Hippocampal formation (tissue), 2 donors: ENCODE results near the gene KRTAP10-5.

Source experiments
- DNase-seq, 2 donors: peaks; one replicate each; lab custom pipeline; 2025; lab: John Stamatoyannopoulos, UW

Gene KRTAP10-5

DNA sequence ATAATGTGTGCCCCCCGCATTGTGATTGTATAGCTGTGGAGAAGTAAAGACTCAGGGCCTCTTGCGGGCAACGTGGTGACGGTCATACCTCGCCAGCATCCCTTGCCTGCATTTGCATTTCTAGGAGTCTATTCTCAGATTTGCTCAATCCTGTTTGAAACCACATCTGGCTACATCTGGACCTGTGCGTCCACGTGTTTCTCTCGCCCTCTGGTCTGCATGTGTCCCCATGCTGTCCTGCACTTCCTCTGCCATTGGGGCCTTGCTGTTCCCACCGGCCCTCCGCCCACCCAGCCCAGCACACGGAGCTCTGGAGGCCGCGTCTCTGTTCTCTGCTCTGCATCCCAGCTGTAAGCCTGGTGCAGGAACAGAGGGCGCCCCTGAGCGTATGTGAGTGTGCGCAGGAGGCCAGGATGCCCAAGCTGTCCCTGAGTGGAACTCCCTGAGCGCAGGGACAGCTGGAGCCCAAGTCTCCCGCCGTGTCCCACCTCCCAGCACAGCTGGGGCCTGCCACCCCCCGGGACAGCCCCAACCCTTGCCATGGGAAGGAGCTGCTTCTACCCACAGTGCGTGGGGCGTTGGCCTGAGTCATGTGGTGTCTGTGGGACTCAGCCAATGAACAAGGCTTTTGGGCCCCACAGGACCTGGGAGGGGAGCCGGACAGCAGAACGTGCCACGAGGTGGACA lies 30.7 kb downstream of the KRTAP10-5 start:
- no peak for DNase-seq

GRCh38 chr21:44548922-44549321 lies 31.5 kb downstream of the KRTAP10-5 start:
- DNase-seq, result no peak

GRCh38 chr21:44548381-44548780 lies 32.0 kb downstream of the KRTAP10-5 start:
- no peak for DNase-seq

- DNase-seq, result no peak
These were observed 32.6 kb downstream of the KRTAP10-5 start for GRCh38 chr21:44547656-44548331.

- DNase-seq, result no peak
These were observed 35.8 kb downstream of the KRTAP10-5 start for GRCh38 chr21:44544566-44544965.

GRCh38 chr21:44542716-44543115 lies 37.7 kb downstream of the KRTAP10-5 start:
- DNase-seq, result no peak

GRCh38 chr21:44540741-44541288 lies 39.6 kb downstream of the KRTAP10-5 start:
- DNase-seq, result no peak

GRCh38 chr21:44539991-44540666 lies 40.3 kb downstream of the KRTAP10-5 start, which contains the start of gene KRTAP10-1:
TSS of gene KRTAP10-1 (minus strand) at chr21:44540195. CDS start at chr21:44540150, 45 bp downstream.
- DNase-seq, result no peak

- DNase-seq, result no peak
These were observed 41.4 kb downstream of the KRTAP10-5 start for GRCh38 chr21:44539046-44539445.

DNA sequence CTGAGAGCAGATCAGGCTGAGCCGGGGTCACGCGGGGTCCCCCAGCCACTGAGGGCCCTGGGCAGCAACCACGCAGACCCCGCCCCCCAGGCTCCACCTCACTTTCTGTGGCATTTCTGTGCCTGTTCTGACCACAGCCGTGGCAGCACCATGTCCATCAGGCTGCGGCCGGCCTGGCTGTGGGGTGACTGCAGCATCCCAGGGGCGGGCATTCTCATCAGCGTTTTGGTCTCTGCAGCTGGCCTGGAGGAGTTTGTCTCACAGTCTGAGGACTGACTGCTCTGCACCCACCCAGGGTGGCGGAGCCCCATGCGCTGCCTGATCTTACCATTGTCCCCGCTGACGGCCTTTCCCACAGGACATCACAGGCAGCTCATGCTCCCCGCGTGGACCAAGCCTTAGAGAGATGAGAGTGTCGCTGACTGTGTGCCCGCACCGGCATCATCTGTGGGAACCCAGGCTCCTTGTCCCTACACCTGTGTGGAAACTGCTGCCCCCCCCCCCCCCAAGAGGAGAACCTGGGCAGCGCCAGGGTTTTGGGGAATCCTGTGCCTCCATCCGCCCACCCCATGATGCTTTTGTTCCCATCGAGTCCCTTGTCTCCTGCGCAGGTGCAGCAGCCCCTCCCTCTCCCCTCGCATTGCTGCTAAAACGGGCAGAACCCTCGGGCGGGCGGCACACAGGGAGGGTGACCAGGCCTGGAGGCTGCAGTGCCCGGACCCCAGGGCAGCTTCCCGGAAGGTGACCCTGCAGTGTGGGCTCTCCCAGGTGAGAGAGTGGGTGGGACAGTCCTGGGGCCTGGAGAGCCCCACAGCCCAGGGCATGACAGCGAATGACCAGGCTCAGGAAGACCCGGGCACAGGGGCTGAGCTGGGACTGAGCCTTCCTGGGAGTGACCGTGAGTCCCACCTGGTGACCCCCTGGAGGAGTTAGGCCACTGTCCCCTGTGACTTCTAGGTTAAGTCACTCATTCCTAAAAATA lies 42.2 kb downstream of the KRTAP10-5 start:
- no peak for DNase-seq

- DNase-seq, result no peak
These were observed 44.4 kb downstream of the KRTAP10-5 start for GRCh38 chr21:44535963-44536362.

DNA sequence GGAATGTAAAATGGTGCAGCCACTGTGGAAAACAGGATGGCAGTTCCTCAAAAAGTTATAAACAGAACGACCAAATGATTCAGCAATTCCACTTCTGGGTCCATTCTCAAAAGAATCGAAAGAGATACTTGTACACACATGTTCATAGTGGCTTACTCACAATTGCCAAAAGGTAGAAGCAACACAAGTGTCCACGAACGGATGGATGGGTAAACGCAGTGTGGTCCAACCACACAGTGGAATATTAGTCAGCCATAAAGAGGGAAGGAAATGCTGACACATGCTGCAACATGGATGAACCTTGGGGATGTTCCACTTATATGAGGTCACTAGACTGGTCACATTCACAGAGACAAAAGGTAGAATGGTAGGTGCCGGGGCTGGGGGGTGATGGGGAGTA lies 45.7 kb downstream of the KRTAP10-5 start:
- DNase-seq, result no peak

- DNase-seq, result no peak
These were observed 46.3 kb downstream of the KRTAP10-5 start for GRCh38 chr21:44533891-44534627.

DNA sequence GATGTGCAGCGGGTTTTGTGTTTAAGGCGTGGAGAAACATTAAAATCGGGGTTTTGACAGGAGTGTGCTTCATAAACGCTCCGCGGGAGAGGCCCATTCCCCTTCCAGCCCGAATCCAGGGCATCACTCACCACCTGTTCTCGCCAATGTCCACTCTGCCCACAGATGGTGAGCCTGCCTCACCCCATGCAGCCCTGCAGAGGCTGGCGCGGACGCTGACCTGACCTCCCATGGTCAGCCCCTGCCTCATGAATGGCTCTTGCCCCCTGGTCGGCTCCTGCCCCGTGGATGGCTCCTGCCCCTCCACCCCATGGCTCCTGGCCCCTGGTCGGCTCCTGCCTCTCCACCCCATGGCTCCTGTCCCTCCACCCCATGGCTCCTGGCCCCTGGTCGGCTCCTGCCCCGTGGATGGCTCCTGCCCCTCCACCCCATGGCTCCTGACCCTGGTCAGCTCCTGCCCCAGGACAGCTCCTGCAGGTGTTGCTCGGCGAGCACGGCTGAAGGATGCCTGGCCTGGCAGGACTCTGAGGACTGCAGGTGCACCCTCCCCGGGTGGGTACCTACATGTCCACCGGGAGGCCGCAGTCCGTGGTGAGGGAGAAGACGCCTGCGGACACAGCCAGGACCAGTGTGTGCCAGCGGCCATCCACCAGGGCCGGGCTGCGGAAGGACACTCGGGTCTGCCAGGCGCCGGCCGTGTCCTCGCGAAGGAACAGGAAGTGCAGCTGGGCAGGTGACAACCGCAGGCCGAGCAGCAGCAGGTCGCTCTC lies 47.1 kb downstream of the KRTAP10-5 start:
- DNase-seq, result no peak

DNA sequence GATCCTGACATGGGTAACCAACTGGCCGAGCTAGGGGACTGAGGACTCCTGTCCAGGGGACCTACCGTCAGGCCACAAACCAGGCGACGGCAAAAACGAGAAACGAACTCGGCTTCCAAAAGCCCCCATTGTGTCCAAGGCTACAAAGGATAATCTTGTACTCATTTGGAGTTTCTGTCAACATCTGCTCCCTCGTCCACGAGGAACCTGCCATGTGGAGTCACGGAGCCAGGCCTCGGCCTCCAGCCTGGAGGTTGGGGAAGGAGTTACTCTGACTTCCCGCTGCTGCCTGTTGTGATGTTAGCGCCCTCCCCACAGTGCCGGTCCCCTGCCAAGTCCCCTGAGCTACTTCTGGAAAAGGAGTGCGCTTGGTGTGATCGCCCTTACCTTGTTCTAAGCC lies 47.7 kb downstream of the KRTAP10-5 start:
- no peak for DNase-seq

- DNase-seq, result no peak
These were observed 48.5 kb downstream of the KRTAP10-5 start for GRCh38 chr21:44531606-44532564.

GRCh38 chr21:44530903-44531605 lies 49.4 kb downstream of the KRTAP10-5 start:
- no peak for DNase-seq
